ENCODE results near the gene RSRP1. TPM values are rescaled to one million over a fixed set of nuclear protein-coding genes. Genes with fewer than 3 reads are reported as not detected.

Gene RSRP1
- total and polyA plus RNA-seq, 2 of the 8 experiments (the other 6 are each of a cell fraction or from before 2014, with no cell fraction given), result 32.9 to 59.4 TPM

- TF ChIP-seq CHD1 (IDR thresholded peaks at IDR 0.05; ENCODE audit: low read depth, low read length) (no peak), CREB1 (IDR thresholded peaks at IDR 0.05) (no peak), SP2 (IDR thresholded peaks at IDR 0.05; ENCODE audit: low read length) (no peak), NANOG (IDR thresholded peaks at IDR 0.05; ENCODE audit: insufficient read depth, low read depth, low read length, poor library complexity, severe bottlenecking) (no peak), POU5F1 (IDR thresholded peaks at IDR 0.05; ENCODE audit: low read depth, low read length) (no peak), RNF2 (IDR thresholded peaks at IDR 0.05; ENCODE audit: borderline replicate concordance, low read depth, low read length, missing control alignments, poor library complexity, severe bottlenecking) (no peak)
Observed at GRCh38 chr1:25196830-25197229, 50.4 kb downstream of the RSRP1 start (continued).
